H1 (cell line): ENCODE results near the gene PDLIM4.

Source experiments
- CTCF ChIP-seq, 3 experiments: IDR thresholded peaks; 1 replicate in 2 of 3; 2 replicates in 1 of 3; pipeline versions ENCODE4 v1.5.1 to v1.6.1; 2011; ENCODE audit warnings: low read length in 3 of 3, mild to moderate bottlenecking in 3 of 3, inconsistent platforms in 2 of 3, low read depth in 1 of 3, moderate library complexity in 1 of 3; ENCODE audit not compliant: insufficient read depth in 1 of 3; ENCODE audit errors: control extremely low read depth in 1 of 3
- EZH2 ChIP-seq: fragments of 200-600 bp; sonication (generic); IDR thresholded peaks from 2 replicates; pipeline ENCODE4 v1.7.1; 2012; ENCODE audit warnings: low read depth, mild to moderate bottlenecking, moderate library complexity, low read length, inconsistent platforms; ENCODE audit not compliant: severe bottlenecking
- HDAC6 ChIP-seq: IDR thresholded peaks from one replicate; pipeline ENCODE4 v1.7.1; 2012; ENCODE audit warnings: low read depth, mild to moderate bottlenecking, inconsistent platforms, low read length, moderate library complexity
- NRF1 ChIP-seq: IDR thresholded peaks from 2 replicates; pipeline ENCODE4 v1.6.1; 2011; ENCODE audit warnings: mild to moderate bottlenecking, low read depth, low read length, improper control_type of control experiment
- POLR2A ChIP-seq, 2 experiments: IDR thresholded peaks; 1 replicate in 1 of 2; 2 replicates in 1 of 2; pipeline ENCODE4 v1.6.1; 2011; ENCODE audit warnings: low read depth in 2 of 2, low read length in 2 of 2, mild to moderate bottlenecking in 2 of 2; ENCODE audit errors: control extremely low read depth in 1 of 2
- POLR2AphosphoS5 ChIP-seq: IDR thresholded peaks from 2 replicates; pipeline ENCODE4 v1.6.1; 2011; ENCODE audit warnings: low read depth, low read length
- SRF ChIP-seq: IDR thresholded peaks from 2 replicates; pipeline ENCODE4 v1.6.1; 2011; ENCODE audit warnings: mild to moderate bottlenecking, low read depth, low read length, moderate library complexity

DNA sequence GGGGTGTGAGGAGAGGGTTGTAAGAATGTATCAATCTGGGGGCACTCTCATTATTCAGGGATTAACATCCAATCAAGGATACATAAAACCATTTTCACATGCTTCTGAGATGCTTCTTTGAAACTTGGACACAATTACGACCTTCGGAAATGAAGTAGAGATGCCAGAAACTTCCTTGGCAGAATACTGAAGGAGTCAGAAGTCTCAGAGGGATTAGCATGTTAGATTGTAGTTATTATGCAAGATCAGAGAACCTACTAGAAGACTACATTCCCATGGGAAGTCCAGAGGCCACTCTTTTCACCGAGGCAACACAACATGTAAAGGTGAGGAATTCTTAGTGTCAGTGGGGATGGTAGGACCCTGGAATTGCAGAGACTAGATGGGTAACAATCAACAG lies 31.6 kb downstream of the PDLIM4 start:
- TF ChIP-seq CTCF (IDR thresholded peaks at IDR 0.05; ENCODE audit: control extremely low read depth in 1 of 3, insufficient read depth in 1 of 3, low read depth in 1 of 3, low read length in 3 of 3) (no peak), POLR2AphosphoS5 (no peak), HDAC6 (no peak), POLR2A (IDR thresholded peaks at IDR 0.05; ENCODE audit: control extremely low read depth in 1 of 2, low read depth in 2 of 2, low read length in 2 of 2) (no peak), NRF1 (no peak), EZH2 (no peak), SRF (no peak)
